ENCODE measurements around the gene TRIM14. TPM values are rescaled to one million over a fixed set of nuclear protein-coding genes. Genes with fewer than 3 reads are reported as not detected.

The TRIM14 gene
- total and polyA plus RNA-seq, 2 of the 13 experiments (the other 11 are each of a cell fraction or from before 2014, with no cell fraction given) = 9.2 to 13.0 TPM

DNA sequence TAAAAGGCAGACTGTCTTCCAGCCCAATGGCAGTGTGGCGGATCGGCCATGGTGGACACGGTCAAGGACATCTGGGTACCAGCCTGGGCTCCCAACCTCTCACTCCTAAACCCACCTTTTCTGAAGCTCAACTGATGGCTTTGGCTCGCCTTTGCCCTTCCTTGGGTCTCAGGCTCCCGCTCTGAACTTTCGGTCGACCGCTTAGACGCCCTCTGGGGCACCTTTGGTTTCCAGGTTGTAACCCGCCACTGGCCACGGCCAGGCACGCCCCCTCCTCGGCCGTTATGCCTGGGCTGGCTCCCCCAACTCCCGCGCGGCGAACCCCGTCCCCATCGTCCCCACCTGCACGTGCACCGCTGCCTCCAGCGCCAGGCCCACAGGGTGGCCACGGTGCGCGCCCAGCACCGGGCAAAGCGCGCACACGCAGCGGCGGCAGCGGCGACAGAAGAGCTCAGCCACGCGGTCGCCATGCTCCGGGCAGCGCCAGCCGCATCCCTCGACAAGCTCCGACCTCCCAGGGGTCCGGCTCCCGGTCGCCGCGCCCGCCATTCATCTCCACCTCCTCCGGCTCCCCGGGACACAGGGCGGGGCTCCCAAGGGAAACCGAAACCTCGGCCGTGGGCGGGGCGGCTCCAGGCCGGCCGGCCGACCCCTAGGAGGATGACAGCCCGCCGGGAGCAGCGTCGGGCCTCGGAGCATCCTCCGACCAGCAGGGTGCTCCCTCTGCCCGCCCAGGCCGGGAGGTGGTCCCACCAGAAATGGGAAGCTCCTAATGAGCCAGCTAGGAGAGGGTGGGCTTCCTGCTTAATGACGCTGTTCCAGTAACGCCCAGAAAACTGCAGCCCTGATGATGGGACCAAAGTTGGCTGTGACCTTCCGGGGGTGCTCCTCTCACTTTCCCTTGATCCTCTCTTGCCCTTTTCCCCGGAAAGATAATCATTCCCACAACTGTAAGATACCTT is at the start of gene TRIM14 (continued):
- TF ChIP-seq NPAS2 (CRISPR knock-in tag; IDR thresholded peaks at IDR 0.05; ENCODE audit: borderline replicate concordance) (no peak), SRF (IDR thresholded peaks at IDR 0.05; ENCODE audit: low read depth, low read length) (0 out of 2 replicates have a peak, but pooled peaks have one; percentile 18), POLR2A (IDR thresholded peaks at IDR 0.05; ENCODE audit: insufficient read depth in 1 of 2, low read depth in 2 of 2, low read length in 2 of 2) (peak; percentile 41 to 46; a peak in 3 of 4 replicates), ZNF205 (CRISPR knock-in tag; IDR thresholded peaks at IDR 0.05) (no peak), ARNT2 (CRISPR knock-in tag; IDR thresholded peaks at IDR 0.05; ENCODE audit: low read depth) (peak; percentile 86), JUN (CRISPR knock-in tag; IDR thresholded peaks at IDR 0.05) (no peak), ZC3H13 (CRISPR knock-in tag; IDR thresholded peaks at IDR 0.05) (0 out of 2 replicates have a peak, but pooled peaks have one; percentile 65), HNRNPUL1 (IDR thresholded peaks at IDR 0.05; ENCODE audit: low read depth, low read length) (no peak), ZNF713 (CRISPR knock-in tag; IDR thresholded peaks at IDR 0.05) (no peak), THAP11 (CRISPR knock-in tag; IDR thresholded peaks at IDR 0.05) (peak; percentile 39; the same call in 1 of the 2 replicates), ZNF816 (CRISPR knock-in tag; IDR thresholded peaks at IDR 0.05; ENCODE audit: borderline replicate concordance) (no peak), HOXA3 (CRISPR knock-in tag; IDR thresholded peaks at IDR 0.05) (no peak; the same call in none of the 2 replicates)
- TF ChIP-seq, protein P1, sequence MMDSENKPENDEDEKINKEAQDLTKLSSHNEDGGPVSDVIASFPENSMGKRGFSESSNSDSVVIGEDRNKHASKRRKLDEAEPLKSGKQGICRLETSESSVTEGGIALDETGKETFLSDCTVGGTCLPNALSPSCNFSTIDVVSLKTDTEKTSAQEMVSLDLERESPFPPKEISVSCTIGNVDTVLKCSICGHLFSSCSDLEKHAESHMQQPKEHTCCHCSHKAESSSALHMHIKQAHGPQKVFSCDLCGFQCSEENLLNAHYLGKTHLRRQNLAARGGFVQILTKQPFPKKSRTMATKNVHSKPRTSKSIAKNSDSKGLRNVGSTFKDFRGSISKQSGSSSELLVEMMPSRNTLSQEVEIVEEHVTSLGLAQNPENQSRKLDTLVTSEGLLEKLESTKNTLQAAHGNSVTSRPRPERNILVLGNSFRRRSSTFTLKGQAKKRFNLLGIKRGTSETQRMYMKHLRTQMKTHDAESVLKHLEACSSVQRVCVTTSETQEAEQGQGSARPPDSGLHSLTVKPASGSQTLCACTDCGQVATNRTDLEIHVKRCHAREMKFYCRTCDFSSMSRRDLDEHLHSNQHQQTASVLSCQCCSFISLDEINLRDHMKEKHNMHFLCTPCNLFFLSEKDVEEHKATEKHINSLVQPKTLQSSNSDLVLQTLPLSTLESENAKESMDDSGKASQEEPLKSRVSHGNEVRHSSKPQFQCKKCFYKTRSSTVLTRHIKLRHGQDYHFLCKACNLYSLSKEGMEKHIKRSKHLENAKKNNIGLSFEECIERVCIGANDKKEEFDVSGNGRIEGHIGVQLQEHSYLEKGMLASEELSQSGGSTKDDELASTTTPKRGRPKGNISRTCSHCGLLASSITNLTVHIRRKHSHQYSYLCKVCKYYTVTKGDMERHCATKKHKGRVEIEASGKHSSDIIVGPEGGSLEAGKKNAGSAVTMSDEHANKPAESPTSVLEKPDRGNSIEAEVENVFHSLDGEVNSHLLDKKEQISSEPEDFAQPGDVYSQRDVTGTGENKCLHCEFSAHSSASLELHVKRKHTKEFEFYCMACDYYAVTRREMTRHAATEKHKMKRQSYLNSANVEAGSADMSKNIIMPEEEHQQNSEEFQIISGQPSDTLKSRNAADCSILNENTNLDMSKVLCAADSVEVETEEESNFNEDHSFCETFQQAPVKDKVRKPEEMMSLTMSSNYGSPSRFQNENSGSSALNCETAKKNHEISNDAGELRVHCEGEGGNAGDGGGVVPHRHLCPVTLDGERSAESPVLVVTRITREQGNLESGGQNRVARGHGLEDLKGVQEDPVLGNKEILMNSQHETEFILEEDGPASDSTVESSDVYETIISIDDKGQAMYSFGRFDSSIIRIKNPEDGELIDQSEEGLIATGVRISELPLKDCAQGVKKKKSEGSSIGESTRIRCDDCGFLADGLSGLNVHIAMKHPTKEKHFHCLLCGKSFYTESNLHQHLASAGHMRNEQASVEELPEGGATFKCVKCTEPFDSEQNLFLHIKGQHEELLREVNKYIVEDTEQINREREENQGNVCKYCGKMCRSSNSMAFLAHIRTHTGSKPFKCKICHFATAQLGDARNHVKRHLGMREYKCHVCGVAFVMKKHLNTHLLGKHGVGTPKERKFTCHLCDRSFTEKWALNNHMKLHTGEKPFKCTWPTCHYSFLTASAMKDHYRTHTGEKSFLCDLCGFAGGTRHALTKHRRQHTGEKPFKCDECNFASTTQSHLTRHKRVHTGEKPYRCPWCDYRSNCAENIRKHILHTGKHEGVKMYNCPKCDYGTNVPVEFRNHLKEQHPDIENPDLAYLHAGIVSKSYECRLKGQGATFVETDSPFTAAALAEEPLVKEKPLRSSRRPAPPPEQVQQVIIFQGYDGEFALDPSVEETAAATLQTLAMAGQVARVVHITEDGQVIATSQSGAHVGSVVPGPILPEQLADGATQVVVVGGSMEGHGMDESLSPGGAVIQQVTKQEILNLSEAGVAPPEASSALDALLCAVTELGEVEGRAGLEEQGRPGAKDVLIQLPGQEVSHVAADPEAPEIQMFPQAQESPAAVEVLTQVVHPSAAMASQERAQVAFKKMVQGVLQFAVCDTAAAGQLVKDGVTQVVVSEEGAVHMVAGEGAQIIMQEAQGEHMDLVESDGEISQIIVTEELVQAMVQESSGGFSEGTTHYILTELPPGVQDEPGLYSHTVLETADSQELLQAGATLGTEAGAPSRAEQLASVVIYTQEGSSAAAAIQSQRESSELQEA (CRISPR knock-in tag; IDR thresholded peaks at IDR 0.05; ENCODE audit: not compliant biosample characterization) = peak; percentile 26
- TF ChIP-seq, protein P2, sequence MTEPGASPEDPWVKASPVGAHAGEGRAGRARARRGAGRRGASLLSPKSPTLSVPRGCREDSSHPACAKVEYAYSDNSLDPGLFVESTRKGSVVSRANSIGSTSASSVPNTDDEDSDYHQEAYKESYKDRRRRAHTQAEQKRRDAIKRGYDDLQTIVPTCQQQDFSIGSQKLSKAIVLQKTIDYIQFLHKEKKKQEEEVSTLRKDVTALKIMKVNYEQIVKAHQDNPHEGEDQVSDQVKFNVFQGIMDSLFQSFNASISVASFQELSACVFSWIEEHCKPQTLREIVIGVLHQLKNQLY (CRISPR knock-in tag; IDR thresholded peaks at IDR 0.05) = no peak
- TF ChIP-seq, protein P3, sequence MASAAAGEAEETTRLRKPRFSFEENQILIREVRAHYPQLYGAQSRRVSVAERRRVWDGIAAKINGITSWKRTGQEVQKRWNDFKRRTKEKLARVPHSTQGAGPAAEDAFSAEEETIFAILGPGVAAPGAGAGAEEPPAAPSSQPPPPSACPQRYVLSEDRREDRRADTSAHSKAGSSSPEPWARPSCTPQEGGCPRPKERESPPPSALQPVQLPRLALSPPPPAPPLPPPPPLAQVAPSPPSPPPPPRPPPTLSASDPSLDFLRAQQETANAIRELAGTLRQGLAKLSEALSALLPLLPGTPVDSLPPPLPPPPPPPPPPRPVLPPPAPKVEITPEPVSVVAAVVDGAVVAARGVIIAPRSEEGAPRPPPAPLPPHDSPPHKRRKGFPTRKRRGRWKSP (CRISPR knock-in tag; IDR thresholded peaks at IDR 0.05) = peak; percentile 87
- TF ChIP-seq, protein P4, sequence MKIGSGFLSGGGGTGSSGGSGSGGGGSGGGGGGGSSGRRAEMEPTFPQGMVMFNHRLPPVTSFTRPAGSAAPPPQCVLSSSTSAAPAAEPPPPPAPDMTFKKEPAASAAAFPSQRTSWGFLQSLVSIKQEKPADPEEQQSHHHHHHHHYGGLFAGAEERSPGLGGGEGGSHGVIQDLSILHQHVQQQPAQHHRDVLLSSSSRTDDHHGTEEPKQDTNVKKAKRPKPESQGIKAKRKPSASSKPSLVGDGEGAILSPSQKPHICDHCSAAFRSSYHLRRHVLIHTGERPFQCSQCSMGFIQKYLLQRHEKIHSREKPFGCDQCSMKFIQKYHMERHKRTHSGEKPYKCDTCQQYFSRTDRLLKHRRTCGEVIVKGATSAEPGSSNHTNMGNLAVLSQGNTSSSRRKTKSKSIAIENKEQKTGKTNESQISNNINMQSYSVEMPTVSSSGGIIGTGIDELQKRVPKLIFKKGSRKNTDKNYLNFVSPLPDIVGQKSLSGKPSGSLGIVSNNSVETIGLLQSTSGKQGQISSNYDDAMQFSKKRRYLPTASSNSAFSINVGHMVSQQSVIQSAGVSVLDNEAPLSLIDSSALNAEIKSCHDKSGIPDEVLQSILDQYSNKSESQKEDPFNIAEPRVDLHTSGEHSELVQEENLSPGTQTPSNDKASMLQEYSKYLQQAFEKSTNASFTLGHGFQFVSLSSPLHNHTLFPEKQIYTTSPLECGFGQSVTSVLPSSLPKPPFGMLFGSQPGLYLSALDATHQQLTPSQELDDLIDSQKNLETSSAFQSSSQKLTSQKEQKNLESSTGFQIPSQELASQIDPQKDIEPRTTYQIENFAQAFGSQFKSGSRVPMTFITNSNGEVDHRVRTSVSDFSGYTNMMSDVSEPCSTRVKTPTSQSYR (CRISPR knock-in tag; IDR thresholded peaks at IDR 0.05; ENCODE audit: borderline replicate concordance) = no peak

Data from HepG2 (cell line).